Fibroblast of the conjunctiva (primary cell): ENCODE data around the gene RPL13A.
A peak's percentile ranks its signal among the peaks of the same experiment; 100 is the strongest.

Experiments used
- DNase-seq: peaks from one replicate; pipeline ENCODE4 v3.0.0-alpha.2; 2010; ENCODE audit warnings: low read depth

Gene RPL13A

GRCh38 chr19:49481020-49481683 is 6.3 kb upstream of the RPL13A start:
- DNase-seq: no peak

DNA sequence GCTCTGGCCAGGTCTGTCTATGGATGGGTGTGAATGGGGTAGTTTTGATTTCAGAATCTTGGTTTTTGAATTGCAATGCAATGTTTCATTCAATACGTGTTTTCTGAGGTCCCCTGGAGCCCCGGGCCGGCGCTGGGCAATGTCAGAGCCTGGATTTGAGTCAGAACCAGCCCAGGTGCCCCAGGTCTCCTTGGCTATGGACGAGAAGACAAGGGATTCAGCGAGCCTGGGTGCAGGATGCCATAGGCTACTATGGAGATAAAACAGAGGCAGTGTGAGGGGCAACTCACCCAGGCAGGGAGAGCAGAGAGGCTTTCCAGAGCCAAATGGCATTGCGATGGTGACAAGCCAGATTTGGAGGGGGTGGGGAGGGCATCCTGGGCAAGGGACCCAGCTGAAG is 1.2 kb upstream of the RPL13A start:
- DNase-seq: no peak

- DNase-seq: no peak
These were observed 615 bp upstream of the RPL13A start for GRCh38 chr19:49486710-49487276.

DNA sequence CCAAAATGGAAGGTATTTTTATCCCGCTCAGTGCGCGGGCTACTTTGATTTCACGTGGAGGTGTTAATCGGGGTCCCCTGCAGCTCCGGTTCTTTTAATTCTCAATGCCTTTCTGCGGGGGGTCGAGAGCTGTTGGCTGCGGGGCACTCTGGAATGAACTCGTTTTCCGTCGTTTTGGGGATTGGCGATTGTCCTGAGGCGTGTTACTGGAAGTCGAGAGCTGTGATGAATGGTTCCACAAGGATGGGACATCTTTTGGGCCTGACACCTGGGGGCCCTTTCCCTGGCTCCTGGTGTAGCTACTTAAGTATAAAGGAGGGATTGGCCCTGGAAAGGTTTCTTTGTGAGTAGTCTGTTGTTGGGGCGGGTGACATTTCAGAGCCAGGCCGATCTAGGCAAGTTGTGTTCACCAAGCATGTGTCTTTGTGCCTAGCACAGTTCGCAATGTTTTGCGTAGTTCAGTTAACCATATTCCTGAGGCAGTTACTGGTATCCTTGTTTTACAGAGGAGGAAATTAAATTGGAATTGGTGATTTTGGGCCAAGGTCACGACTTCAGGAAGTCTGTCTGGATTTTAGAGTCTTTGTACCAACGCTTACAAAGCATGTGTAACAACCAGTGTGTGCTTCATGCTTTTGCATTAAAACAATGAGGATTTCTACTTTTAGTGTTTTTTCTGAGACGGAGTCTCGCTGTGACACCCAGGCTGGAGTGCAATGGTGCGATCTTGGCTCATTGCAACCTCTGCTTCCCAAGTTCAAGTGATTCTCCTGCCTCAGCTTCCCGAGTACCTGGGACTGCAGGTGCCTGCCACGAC is 846 bp downstream of the RPL13A start:
- DNase-seq: no peak

DNA sequence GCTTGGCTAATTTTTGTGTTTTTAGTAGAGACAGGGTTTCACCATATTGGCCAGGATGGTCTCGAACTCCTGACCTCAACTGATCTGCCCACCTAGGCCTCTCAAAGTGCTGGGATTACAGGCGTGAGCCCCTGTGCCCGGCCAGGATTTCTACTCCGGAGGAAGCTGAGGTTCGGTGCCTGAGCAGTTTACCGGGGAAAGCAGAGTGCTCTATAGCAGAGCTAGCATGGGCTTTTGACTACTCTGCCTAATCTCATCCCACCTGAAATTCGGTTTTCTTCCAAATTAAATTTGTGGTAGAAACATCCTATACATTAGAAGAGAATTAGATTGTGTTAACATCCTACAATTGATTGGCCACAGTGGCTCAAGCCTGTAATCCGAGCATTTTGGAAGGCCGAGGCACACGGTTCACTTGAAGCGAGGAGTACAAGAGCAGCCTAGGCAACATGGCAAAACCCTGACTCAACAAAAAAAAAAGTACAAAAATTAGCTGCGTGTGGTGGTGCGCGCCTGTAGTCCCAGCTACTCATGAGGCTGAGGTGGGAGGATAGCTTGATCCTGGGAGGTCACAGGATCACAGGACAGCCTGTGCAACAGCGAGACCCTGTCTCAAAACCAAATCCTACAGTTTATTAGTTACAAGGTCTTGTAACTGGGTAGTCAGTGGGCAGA is 1.6 kb downstream of the RPL13A start:
- no peak for DNase-seq

DNA sequence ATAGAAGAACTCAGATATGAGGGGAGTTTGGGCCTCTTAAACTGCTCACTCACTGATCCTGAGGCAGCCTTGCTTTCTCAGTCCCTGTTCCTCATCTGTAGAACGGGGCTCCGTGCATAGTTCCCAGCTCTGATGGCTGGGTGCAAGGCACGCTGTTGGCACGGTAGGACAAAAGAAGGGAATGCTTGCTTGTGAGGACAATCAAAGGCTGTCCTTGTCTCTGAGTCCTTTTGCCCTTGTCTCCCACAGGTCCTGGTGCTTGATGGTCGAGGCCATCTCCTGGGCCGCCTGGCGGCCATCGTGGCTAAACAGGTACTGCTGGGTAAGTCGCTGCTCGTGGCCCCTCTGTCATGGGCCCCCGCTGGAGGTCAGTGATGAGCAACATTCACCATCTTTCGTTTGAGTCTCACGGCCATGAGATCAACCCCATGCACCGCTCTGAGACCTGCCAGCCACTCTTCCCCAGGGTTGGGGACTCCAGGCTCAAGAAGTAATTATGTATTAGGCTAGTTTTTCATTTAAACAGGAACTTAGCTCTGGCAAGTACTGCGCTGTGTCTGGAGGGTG is 2.3 kb downstream of the RPL13A start:
- DNase-seq: no peak

- no peak for DNase-seq
These were observed 3.0 kb downstream of the RPL13A start for GRCh38 chr19:49490287-49491029.

GRCh38 chr19:49491030-49491803 is 3.8 kb downstream of the RPL13A start:
- DNase-seq: no peak

DNA sequence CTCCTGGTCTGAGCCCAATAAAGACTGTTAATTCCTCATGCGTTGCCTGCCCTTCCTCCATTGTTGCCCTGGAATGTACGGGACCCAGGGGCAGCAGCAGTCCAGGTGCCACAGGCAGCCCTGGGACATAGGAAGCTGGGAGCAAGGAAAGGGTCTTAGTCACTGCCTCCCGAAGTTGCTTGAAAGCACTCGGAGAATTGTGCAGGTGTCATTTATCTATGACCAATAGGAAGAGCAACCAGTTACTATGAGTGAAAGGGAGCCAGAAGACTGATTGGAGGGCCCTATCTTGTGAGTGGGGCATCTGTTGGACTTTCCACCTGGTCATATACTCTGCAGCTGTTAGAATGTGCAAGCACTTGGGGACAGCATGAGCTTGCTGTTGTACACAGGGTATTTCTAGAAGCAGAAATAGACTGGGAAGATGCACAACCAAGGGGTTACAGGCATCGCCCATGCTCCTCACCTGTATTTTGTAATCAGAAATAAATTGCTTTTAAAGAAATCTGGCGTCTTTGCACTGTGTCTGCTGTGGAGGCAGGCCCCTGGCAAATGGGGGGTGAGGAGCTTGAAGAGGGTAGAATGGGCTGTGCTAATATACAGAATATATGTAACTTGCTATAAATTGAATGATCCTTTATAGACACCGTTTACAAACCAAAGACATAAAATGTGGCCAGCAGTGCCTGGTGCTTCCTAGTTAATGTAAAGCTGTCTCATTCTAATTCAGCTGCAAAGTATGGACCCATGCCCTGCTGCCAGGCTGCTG is 4.6 kb downstream of the RPL13A start:
- DNase-seq: no peak

DNA sequence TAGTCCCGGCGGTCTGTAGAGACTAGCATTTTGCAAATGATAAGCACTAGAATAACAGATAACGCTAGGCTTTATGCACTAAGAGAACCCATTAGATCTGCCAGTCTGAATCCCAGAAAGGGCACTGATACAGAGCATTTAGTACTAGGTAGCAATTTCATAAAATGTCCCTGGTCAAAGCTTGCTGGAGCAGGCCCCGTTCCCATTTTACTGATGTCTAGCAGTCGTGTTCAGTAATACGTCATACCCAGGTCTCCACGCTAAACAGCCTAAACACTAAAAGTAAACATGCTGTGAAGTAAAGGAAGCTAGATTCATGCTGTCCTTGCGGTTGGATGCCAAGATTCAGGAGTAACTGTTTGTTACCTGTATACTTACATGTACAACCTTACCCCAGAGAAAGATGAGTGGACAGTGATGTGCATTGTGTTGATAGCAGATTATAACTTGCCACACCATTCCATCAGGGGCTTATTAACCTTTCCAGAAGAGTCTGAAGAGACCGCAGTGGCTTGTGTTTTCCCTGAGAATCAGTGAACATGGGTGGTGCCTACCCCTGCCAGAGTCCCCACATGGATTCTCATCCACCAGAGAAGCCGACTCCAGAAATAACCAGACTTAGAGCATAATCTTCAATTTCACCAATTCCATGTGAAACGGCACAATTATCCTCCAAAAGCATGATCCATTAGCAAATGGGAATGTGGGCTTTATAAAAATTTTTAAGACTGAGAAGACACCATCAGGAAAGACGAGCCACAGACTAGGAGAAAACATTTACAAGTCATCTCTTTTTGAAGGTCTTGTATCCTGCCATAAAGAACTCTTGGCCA is 5.4 kb downstream of the RPL13A start:
- DNase-seq: no peak

- no peak for DNase-seq
These were observed 9.2 kb downstream of the RPL13A start for GRCh38 chr19:49496574-49497008.

DNA sequence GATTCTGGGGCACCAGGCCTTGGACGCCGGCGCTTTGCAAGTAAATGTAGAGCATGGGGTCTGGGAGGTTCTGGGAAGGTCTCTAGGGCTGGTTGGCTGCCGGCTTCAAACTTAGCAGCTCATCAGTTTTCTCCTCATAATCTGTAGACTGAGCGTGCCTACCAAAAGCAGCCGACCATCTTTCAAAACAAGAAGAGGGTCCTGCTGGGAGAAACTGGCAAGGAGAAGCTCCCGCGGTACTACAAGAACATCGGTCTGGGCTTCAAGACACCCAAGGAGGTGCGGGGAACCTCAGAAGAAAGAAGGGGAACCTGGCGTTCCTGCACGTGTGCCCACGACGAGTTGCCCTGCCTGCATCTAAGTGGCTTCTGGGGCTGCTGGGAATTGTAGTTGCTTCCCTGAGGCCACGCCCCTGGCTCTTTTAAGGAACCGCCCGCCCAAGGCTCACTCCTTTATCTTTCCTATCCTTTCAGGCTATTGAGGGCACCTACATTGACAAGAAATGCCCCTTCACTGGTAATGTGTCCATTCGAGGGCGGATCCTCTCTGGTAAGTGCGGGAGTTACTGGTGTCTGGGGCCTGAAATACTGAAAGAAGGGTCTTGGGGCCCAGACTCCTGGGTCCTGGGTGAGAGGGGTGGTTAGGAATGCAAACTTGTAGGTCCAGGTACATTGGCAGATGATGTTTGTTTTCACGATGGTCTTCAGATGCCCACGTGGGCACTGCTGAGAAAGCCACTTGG is 9.8 kb downstream of the RPL13A start:
- DNase-seq: no peak

- no peak for DNase-seq
These were observed 10.3 kb downstream of the RPL13A start for GRCh38 chr19:49497789-49498103.

DNA sequence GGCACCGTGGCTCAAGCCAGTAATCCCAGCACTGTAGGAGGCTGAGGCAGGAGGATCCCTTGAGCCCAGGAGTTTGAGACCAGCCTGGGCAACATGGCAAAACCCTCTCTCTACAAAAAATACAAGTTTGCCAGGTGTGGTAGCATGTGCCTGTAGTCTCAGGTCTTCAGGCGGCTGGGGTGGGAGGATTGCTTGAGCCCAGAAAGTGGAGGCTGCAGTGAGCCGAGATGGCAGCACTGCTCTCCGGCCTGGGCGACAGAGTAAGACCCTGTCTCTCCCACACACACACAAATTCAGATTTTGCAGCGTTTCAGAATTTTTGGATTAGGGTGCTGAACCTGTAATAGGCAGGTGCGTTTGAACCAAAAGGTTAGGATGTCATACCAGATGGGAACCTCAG is 11.1 kb downstream of the RPL13A start:
- DNase-seq: no peak

DNA sequence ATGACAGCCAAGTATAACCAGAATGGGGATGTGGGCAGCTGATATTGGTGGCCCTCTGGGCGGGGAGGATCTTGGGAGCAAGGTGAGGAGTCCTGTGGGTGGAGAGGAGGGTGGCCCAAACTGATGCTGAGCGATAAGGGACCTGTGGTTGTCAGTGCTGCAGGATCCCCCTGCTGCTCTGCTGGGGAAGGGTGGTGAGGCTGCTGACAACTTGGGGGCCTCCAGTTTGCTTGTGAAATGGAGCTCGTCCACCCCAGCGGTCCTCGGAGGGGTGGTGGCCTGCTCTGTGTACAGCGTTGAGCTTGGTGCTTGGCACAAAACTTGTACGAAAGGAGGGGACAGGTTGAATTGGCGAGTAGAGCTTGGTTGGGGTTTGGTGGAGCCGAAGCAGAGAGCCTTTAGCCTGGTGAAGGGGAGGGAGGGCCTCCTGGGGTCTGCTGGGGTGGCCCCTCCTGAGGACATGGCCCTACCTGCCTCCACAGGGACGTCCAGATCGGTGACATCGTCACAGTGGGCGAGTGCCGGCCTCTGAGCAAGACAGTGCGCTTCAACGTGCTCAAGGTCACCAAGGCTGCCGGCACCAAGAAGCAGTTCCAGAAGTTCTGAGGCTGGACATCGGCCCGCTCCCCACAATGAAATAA is 11.7 kb downstream of the RPL13A start:
- DNase-seq: no peak

DNA sequence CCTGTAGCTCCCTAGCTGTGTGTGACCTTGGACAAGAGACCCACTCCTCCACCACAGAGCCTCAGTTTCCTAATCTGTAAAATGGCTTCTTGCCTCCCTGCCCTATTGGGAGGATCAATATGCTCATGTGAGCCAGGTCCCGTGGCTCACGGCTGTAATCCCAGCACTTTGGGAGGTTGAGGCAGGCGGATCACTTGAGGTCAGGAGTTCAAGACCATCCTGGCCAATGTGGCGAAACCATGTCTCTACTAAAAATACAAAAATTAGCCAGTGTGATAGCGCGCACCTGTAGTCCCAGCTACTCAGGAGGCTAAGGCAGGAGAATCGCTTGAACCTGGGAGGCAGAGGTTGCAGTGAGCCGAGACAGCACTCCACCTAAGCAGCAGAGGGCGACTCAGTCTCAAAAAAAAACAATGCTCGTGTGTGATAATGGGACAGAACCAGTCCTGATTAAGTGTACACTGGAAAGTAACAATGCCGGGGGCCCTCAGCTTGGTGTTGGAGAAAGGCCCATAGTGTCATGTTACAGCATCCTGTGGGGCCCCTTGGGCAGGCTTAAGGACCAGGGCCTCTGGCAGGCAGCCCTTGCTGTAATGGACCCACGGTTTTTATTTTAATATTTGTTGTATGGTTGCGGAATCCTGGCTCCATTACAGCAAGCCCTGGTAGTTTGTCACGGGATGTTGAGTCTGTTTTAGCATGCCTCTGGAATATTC is 15.6 kb downstream of the RPL13A start:
- peak; percentile 94 for DNase-seq

- no peak for DNase-seq
These were observed 16.2 kb downstream of the RPL13A start for GRCh38 chr19:49503582-49503962.
